Measurements from ENCODE around the gene ITGA2.
"Not testable (repeated sequence)": the region's sequence is repeated elsewhere in the genome, so short reads cannot be mapped to it uniquely, and the experiment has no call there.

Gene ITGA2

DNA sequence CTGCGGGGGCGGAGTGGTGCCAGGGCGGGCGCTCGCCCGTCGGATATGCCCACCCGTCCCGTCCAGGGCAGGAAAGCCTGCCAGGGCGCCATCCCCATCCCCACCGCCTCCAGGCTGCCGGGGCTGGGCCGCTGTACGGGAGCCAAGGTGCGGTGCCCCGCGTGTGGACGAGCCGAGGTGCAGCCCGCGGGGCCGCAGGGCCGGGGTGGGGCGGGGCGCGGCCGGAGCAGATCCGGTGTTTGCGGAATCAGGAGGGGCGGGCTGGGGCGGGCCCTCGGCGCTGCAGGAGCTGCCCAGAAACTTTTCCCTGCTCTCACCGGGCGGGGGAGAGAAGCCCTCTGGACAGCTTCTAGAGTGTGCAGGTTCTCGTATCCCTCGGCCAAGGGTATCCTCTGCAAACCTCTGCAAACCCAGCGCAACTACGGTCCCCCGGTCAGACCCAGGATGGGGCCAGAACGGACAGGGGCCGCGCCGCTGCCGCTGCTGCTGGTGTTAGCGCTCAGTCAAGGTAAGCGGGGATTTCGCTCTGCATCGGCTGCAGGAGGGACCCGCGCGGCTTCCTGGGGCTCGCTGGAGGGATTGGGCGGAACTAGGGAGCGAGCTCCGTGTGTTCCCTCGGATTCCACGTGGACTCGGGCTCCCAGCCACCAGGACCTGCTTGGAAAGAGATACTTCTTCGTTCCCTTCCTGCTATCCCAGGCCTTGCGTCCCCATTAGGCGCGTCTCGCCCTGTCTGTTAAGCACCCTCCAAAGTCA is at the start of gene ITGA2:
Gene ITGA2 (plus strand): TSS at position 328 of the 756 bp plus-strand sequence. CDS start 117 bp downstream, at position 445.
- no peak for DNase-seq (ENCODE audit: low read depth)

DNA sequence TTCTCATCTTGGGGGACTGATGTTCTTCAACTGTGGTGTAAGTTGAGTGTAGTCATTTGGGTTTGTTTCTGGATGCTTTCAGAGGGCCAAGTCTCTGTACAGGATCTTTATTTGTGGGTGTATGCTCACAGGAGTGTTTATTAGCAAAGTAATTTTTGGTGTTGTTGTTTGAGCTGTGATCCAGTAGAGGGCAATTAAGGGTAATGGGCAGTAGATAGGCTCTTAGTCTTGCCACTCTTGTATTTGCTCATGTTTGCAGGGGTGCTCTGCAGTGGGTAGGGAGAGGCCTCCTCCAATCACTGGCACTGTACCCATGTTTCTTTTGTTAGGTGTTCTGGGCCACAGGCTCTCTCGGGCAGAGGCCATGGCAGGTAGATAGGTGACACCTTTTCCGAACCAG is 45.9 kb upstream of the ITGA2 start:
- no peak for DNase-seq (ENCODE audit: low read depth)

DNA sequence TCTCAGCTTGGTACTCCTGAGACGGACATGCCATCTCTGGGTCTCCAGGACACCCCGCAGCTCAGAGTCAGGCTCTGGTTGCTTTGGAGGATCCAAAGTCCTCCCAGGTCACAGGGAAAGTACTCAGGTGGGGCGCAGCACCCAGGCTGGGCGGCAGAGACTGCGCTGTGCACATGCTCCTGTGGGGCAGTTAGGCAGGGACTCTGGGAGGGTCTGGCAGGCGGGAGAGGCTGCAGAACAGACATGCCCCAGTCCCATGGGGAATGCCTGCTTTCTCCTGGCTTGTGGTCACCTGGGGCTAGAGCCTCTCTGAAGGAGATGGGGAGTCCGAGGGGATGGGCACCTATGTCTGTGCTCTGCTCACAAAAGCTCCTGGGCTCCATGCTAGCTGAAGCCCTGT is 45.3 kb upstream of the ITGA2 start:
- no peak for DNase-seq (ENCODE audit: low read depth)

DNA sequence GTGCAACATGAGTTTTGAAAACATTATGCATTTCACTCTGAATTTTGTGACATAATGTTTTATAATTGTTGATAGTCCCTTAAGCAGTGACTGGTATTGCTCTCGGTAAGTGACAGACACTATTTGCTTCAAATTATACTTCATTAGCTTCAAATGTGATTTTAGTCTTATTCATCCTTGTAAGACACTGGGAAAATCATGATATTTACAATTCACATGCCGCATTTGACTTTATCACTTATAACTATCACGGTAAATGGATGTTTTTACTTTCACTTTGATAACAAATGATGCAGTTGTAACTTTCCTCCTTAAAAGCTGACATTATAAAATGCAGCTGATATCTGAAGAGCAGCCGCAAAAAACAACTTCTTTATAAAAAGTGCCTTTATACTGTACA is 44.1 kb upstream of the ITGA2 start:
- no peak for DNase-seq (ENCODE audit: low read depth)

DNA sequence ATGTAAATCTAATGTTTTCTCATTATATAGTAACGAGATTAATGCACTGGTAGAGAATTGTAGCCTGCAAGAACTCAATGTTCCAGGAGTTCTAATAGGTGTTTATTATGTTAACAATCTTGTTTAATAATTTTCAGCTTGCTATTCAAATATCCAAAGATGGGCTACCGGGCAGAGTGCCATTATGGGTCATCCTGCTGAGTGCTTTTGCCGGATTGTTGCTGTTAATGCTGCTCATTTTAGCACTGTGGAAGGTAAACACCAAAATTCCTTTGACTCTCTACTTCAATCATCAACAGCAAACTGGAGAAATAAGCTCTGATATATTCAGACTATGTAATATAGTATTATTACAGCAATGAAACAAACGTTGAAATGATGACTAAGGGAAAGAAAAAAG is 41.9 kb upstream of the ITGA2 start:
- peak; percentile 22 for DNase-seq (ENCODE audit: low read depth)

DNA sequence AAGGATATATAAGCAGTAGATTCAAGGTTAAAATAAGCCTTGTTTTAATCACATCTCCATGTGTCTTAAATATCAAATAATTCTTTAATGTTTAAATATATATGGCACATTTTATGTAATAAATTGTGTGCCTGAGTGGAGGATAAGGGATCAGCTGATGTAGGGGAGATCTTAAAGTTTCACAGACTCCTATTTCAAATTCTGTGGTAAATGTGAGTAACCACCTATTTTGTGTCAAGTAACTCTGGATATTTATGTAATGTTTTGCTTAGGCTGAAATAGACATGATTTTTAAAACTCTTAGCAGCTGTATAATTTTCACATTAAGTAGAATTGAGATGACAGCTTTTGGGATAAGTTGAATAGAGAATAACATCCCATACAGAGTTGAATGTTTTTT is 41.3 kb upstream of the ITGA2 start:
- DNase-seq (ENCODE audit: low read depth): no peak

DNA sequence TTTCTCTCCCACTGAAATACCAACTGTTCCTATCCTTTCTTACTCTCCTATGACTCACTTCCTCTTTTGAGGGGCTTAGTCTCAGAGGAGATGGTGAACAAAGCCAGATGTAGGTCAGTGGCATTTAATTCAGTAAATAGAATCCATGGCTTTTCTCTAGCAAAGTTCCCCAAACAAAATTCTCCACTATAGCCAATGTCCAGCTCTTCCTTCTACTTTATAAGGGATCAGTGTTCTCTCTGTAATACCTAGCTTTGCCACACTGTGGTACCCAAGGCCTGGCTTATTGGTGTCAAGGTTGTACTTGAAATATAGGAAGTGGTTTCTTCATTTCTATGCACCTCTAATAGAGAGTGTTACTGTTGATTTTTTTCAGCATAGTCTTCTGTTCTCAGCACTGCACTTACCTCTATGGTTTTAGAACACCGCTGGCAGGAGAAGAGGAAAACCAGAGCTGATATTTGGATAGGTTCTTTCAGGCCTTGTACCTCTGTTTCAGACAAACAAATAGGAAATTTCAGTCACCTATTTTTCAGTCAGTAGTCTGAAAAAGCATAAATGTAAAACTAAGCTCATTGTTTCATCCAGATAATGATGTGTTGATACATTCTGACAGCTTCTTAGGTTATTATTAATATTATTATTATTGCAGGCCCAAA is 40.6 kb upstream of the ITGA2 start:
- DNase-seq (ENCODE audit: low read depth): peak; percentile 85

DNA sequence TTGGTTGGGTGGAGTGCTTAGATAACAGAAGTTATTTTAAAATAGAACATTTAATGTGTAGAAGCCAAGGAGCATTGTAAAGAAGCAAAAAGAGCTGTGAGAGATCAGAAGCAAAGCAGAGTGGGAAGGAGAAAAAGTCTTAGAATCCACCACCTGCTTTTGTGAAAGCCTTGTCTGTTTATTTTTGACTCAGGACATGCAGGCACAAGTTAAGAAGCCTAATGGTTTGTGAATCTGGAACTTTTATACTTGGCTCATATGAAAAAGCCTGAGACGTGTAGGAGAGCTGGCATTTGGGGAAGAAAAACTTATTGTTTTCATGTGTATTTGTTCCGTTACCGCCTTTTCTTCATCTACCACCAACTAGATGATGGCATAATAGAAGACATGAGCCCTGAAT is 38.5 kb upstream of the ITGA2 start:
- no peak for DNase-seq (ENCODE audit: low read depth)

DNA sequence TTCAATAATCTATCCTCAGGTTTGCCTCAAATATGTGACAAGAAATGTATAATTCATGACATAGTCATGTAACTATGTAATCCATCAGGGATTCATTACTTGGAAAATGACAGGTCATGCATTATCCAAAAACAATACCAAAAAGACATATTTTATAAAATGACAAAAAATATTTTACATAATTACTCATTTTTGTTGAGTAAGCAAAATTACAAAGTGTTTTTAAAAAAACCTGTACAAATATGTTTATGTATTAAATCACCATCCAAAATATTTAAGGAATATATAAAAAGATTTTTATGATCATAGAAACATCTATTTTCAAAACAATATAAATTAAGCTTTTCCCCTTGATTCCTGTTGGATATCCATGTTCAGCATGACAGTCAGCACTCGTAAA is 36.7 kb upstream of the ITGA2 start:
- DNase-seq (ENCODE audit: low read depth): no peak

DNA sequence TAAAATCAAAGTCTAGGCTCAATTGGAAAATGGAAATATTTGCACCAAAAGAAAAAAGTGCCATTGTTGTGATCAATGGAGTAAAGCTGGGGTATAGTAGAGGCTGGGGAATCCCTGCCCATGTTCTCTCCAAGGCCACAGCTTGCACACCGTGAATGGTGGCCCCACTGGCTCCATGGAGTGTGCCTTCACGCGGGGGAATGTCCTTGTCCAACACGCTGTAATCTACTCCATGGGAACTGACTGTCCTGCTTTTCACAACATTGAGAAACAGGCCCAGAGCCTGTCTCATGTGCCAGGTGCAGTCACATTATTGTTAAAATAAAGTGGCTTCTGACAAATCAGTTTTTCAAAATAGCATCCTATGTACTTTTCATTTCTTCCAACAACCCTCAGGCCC is 33.1 kb upstream of the ITGA2 start:
- DNase-seq (ENCODE audit: low read depth): no peak

DNA sequence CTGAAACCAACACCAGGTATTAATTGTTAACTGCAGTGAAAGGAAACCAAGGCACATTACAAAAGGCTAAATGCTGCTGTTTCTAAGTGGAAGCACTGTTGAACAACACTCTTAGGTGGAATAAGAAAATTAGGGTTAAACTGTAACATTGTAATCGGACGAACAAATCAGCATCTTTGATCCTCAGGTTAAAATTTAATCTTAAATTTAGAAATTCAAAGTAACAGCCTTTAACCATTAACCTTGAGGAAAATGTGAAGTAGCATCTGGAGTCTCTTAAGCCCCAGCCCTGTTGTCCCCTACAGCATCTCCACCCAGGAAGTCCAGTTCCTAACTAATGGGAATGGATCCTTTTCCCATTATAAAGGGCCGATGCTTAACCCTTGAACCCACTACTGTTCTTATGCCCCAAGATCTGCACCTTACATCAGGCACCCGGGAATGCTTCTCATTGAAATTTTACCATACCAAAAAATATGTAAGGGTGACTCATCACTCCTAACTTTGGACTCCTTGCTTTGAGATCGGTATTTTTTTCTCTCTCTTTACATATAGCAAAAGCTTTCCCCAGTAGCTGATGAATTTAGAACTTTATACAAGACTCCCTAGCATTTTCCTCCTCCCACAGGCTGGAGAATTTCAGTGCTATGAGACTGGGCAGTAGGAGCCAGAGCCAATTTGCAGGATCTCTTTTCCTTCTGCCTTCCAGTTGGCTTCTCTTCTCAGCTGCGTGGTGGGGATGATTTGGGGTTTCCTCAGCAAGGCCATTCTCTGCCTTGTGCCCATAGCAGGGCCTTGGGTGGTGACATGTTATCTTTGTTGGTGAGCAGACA is 32.0 kb upstream of the ITGA2 start:
- DNase-seq (ENCODE audit: low read depth): no peak

DNA sequence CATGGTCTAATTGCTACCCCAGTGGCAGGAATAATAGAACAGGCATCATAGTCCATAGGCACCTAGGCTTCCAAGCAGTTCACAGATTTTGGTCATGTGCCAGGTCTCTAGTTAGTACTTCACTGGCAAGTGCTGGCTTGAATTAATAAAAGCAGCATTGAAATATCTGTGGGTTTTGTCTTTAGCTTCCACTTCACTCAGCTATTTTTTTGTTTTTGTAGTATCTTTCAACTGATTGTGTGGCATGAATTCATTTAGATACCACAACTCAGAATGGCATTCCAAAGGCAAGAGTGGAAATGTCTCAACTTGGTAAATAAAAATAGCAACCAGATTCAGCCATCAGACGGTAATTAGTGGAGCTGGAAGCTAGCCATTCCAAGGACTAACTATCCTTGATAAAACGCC is 27.9 kb upstream of the ITGA2 start:
- no peak for DNase-seq (ENCODE audit: low read depth)

DNA sequence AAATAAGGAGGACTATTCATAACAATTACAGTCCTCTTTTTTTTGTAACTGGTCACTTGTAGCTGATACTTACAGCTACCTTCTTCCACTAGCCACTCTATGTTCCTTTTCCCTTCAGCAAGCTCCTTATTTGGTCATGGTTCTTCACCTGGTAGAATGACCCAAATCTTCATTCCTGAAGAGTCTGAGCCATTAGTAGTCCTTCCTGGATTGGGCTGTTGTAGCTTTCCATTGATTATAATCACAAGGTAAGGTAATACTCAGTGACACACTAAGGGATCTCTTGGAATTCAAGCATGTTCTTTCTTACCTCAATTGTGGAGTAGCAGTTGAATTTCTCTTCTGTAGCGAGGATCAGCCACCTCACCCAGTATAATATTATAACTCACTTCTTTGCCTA is 25.5 kb upstream of the ITGA2 start:
- no peak for DNase-seq (ENCODE audit: low read depth)

DNA sequence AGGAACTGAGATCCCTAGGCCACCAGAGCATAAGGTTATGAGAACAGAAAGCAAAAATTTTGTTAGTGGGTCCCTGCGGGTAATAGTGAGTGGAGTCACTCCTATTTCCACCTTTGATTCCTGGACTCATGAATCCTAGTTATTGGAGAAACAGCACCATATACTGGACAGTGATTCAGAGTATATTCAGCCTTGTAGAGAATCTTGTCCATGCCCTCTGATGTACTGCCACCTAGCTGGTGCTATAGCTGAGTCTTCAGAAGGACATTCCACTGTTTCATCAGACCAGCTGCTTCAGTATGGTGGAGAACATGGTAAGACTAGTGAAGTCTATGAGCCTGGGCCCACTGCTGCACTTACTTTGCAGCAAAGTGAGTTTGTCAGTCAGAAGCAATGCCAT is 25.0 kb upstream of the ITGA2 start:
- no peak for DNase-seq (ENCODE audit: low read depth)

DNA sequence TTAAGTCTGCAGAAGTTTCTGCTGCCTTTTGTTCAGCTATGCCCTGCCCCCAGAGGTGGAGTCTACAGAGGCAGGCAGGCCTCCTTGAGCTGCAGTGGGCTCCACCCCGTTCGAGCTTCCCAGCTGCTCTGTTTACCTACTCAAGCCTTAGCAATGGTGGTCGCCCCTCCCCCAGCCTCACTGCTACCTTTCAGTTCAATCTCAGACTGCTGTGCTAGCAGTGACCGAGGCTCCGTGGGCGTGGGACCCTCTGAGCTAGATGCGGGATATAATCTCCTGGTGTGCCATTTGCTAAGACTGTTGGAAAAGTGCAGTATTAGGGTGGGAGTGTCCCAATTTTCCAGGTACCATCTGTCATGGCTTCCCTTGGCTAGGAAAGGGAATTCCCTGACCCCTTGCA is 13.0 kb upstream of the ITGA2 start:
- DNase-seq (ENCODE audit: low read depth): not testable (repeated sequence)

DNA sequence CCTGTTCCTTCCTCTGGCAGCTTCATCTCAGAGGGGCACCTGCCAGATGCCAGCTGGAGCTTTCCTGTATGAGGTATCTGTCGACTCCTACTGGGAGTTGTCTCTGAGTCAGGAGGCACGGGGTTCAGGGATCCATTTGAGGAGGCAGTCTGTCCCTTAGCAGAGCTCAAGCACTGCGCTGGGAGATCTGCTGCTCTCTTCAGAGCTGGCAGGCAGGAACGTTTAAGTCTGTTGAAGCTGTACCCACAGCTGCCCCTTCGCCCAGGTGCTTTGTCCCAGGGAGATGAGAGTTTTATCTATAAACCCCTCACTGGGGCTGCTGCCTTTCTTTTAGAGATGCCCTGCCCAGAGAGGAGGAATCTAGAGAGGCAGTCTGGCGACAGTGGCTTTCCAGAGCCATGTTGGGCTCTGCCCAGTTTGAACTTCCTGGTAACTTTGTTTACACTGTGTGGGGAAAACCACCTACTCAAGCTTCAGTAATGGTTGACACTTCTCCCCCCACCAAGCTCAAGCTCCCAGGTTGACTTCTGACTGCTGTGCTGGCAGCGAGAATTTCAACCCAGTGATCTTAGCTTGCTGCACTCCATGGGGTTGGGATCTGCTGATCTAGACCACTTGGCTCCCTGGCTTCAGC is 11.8 kb upstream of the ITGA2 start:
- DNase-seq (ENCODE audit: low read depth): no peak

DNA sequence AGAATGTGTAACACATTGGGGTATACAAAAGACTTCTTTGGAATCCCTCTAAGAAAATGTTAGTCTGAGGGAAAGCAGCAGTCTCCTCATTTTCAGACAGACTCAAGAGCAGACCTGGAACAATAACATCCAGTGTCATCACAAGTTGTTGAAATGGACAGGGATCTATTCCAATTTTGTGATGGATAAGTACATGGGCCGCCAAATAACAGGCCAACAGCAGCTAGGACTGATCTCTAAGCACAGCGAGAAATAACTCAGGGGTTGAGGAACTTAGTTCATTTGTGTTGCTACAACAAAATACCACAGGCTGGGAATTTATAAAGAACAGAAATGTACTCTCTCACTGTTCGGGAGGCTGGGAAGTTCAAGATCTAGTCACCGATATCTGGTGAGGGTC is 7.6 kb upstream of the ITGA2 start:
- no peak for DNase-seq (ENCODE audit: low read depth)

DNA sequence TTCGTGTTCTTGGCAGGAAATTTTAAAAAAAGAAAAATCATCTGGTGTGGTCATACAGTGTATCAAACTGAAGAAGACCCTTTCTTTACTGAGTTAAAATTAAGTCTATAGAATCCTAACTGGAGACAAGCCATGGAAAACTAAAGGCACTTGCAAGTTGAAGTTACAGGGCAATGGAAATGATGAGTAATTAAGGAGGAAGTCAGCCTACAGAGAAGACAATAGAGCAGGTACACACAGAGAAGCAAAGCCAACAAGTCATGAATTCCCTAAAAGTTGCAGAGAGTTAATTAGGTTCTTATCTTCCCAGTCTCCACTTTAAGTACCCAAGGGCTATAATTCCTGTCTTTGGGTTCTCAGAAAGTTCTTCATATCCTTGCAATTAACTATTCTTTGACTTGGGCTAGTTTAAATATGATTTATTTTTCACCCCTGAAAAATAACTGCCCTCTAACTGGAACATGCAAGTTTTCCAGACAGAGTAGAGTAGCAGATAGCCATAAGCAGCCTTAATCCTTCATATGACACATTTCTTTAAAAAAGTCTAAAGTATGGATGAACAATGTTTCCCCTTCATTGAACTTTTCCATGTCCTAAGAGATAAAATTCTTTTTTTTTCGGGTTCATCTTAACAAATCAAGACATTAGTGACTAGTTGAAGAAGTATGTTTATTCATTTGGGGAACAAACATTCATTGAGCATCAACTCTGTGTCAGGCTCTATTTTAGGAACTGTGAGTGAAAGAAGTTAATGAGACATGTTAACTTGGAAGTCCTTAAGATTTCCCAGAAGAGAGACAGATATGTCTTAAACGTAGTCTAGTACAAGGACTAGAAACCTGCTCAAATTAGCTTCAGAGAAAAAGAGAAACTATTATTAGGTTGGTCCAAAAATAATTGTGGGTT is 5.2 kb upstream of the ITGA2 start:
- no peak for DNase-seq (ENCODE audit: low read depth)

DNA sequence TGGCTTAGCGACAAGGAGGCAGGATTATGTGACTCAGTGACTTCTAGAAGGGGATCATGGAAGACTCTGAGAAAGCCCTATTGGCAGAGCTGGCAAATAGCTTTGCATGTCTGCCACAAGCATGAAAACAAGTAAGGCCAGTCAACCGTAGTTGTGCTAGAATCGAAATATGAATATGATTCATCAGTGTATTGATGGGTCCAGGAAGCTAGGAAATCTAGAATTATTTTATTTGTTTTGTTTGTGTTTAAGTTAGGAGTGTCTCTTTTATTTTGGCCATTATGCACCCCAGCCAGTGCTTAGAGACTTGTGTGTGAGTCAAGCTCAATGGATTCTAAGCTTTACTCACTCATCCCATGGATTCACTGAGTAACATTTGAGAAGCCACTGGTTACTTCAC is 3.8 kb upstream of the ITGA2 start:
- DNase-seq (ENCODE audit: low read depth): no peak

DNA sequence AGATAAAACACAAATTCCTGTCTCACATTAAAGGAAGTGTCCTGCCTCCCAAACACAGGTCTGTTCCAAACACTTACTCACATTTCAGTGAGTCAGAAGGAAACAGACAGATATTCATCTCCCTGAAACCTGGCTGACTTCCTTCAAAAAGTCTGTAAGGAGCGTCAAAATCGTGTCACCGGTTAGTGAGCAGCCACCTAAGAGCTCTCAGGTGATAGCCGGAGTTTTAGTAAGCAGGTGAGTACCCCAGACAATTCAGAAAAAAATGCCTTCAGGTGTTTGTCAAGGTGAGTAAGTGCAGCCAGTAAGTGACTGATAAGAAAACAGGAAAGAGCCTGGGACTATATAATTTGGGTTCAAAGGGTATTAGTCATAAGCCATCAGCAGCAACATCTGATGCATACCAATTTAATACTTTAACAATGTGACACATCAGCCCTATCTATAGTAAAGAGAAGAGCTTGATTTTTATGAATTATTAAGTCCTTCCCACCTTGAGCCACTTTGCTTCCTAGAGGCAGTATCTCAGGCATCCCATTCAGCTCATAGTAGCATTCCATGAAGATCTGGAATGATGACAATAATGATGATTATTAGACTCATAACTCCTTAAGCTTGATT is 1.3 kb upstream of the ITGA2 start:
- DNase-seq (ENCODE audit: low read depth): no peak
